Natural killer cell (primary cell): ENCODE measurements around the gene NEU3. TPM values are rescaled to one million over a fixed set of nuclear protein-coding genes. Genes with fewer than 3 reads are reported as not detected.

Source experiments
- ATAC-seq, 3 donors: fragments of 150-1000 bp in 2 of 3; fragments of 200-7000 bp in 1 of 3; cut with Tn5 transposase; 1 replicate in 1 of 3; 2 replicates in 2 of 3; pipeline ENCODE4 v1.10.0; 2021; ENCODE audit warnings: mild to moderate bottlenecking in 2 of 3, moderate library complexity in 2 of 3
- DNase-seq, 2 donors: peaks; one replicate each; pipeline versions ENCODE4 v3.0.0 to v3.0.0-alpha.2; 2013 to 2021; ENCODE audit warnings: mixed read lengths in 1 of 2
- H3K27ac ChIP-seq: one replicate; pipeline ENCODE4 v1.5.1; 2013; ENCODE audit warnings: mild to moderate bottlenecking, low read length
- H3K27me3 ChIP-seq: one replicate; pipeline ENCODE4 v1.6.1; 2013; ENCODE audit warnings: low read length; ENCODE audit not compliant: control insufficient read depth, insufficient read depth
- H3K36me3 ChIP-seq: one replicate; pipeline ENCODE4 v1.6.1; 2013; ENCODE audit warnings: low read length; ENCODE audit not compliant: control insufficient read depth, insufficient read depth
- H3K4me1 ChIP-seq: one replicate; pipeline ENCODE4 v1.6.1; 2013; ENCODE audit warnings: low read length; ENCODE audit not compliant: control insufficient read depth, insufficient read depth
- H3K4me3 ChIP-seq: one replicate; pipeline ENCODE4 v1.5.1; 2013; ENCODE audit warnings: low read length
- H3K9me3 ChIP-seq: one replicate; pipeline ENCODE4 v1.6.1; 2013; ENCODE audit warnings: low read length; ENCODE audit not compliant: control insufficient read depth, insufficient read depth
- H3K27ac Mint-ChIP-seq, 2 donors: one replicate each; pipeline ENCODE4 v1.8.0; 2022; ENCODE audit warnings: mild to moderate bottlenecking in 2 of 2, mixed read lengths in 2 of 2, moderate library complexity in 1 of 2
- H3K27me3 Mint-ChIP-seq, 2 donors: one replicate each; pipeline ENCODE4 v1.8.0; 2022; ENCODE audit warnings: low read depth in 2 of 2, mixed read lengths in 2 of 2
- H3K36me3 Mint-ChIP-seq: one replicate; pipeline ENCODE4 v1.8.0; 2022; ENCODE audit warnings: mixed read lengths
- H3K4me1 Mint-ChIP-seq, 2 donors: one replicate each; pipeline ENCODE4 v1.8.0; 2022; ENCODE audit warnings: mixed read lengths in 2 of 2
- H3K4me3 Mint-ChIP-seq: one replicate; pipeline ENCODE4 v1.8.0; 2022; ENCODE audit warnings: mild to moderate bottlenecking, moderate library complexity, mixed read lengths
- H3K9me3 Mint-ChIP-seq, 2 donors: one replicate each; pipeline ENCODE4 v1.8.0; 2022; ENCODE audit warnings: mixed read lengths in 2 of 2
- WGBS: methylation state at CpG from one replicate; pipeline ENCODE4 v1.1.7; 2013; ENCODE audit warnings: missing lambda C conversion rate; ENCODE audit not compliant: insufficient coverage; 5-methylcytosine and 5-hydroxymethylcytosine counted together
- intact Hi-C: fragments of 100-400 bp; cut with micrococcal nuclease; formaldehyde crosslinking; loops from one replicate; pipeline ENCODE4 v1.14.2; 2022
- total RNA-seq, 4 donors: library from RNA; stranded (reverse); fragments of 120-200 nt in 1 of 4; gene quantifications; one replicate each; pipeline versions ENCODE4 v1.2.3 to v1.2.4, GENCODE V29; 2013 to 2022
- TF ChIP-seq, protein P1 (sequence below): fragments of 200-600 bp; IDR thresholded peaks from one replicate; pipeline ENCODE4 v1.8.0; 2022; ENCODE audit warnings: antibody characterized with exemption

NEU3 gene
- total RNA-seq, 3 donors from 2014 or later (not counting 1 experiment from before 2014, with no cell fraction given) = 16.9 to 24.3 (median 17.5) TPM

DNA sequence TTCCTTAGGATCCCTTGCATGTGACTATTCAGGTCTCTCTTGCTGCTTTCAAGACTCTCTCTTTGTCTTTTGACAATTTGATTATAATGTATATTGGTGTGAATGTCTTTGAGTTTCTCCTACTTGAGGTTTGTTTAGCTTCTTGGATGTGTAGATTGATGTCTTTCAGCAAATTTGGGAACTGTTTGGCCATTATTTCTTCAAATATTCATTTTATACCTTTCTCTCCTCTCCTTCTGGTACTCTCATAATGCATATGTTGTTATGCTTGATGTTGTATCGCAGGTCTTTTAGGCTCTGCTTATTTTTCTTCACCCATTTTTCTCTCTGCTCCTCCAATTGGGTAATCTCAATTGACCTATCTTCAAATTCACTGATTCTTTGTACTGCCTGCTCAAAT is 63.7 kb downstream of the NEU3 start:
- ATAC-seq (no peak), DNase-seq (no peak)
- Histone ChIP-seq H3K9me3 (no peaks in the 10 kb centered on the region), H3K36me3 (no peaks in the 10 kb centered on the region), H3K4me1 (no peaks in the 10 kb centered on the region), H3K27me3 (no peaks in the 10 kb centered on the region), H3K4me3 (no peak overlapping the region), H3K27ac (no peak overlapping the region)
- no peak overlapping the region for H3K27ac Mint-ChIP-seq
- TF ChIP-seq, protein P1, sequence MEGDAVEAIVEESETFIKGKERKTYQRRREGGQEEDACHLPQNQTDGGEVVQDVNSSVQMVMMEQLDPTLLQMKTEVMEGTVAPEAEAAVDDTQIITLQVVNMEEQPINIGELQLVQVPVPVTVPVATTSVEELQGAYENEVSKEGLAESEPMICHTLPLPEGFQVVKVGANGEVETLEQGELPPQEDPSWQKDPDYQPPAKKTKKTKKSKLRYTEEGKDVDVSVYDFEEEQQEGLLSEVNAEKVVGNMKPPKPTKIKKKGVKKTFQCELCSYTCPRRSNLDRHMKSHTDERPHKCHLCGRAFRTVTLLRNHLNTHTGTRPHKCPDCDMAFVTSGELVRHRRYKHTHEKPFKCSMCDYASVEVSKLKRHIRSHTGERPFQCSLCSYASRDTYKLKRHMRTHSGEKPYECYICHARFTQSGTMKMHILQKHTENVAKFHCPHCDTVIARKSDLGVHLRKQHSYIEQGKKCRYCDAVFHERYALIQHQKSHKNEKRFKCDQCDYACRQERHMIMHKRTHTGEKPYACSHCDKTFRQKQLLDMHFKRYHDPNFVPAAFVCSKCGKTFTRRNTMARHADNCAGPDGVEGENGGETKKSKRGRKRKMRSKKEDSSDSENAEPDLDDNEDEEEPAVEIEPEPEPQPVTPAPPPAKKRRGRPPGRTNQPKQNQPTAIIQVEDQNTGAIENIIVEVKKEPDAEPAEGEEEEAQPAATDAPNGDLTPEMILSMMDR = no peak
- intact Hi-C loops = no loop called here
- peaks cover 6% of the 10 kb centered on the region for H3K36me3 Mint-ChIP-seq
- H3K9me3 Mint-ChIP-seq = peaks cover 0 to 3% of the 10 kb centered on the region in 2 donors
- H3K4me3 Mint-ChIP-seq = no peak overlapping the region
- peaks cover 27 to 39% of the 10 kb centered on the region in 2 donors for H3K27me3 Mint-ChIP-seq
- no peaks in the 10 kb centered on the region for H3K4me1 Mint-ChIP-seq
- WGBS = 67% methylated on average over 1 of the region's 1 CpG

DNA sequence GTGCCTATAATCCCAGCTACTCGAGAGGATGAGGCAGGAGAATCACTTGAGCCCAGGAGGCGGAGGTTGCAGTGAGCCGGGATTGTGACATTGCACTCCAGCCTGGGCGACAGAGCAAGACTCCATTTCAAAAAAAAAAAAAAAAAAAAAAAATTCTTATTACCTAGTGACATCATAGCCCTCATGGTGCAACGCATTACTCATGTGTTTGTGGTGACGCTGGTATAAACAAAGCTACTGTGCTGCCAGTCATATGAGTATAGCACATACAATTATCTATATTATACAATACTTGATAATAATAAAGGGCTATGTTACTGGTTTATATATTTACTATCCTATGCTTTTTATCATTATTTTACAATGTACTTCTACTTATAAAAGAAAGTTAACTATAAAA is 66.8 kb downstream of the NEU3 start:
- Mint-ChIP-seq H3K4me3 (no peak overlapping the region), H3K36me3 (peaks cover 6% of the 10 kb centered on the region), H3K27me3 (peaks cover 19 to 42% of the 10 kb centered on the region in 2 donors), H3K9me3 (peaks cover 0 to 3% of the 10 kb centered on the region in 2 donors), H3K27ac (no peak overlapping the region), H3K4me1 (no peaks in the 10 kb centered on the region)
- intact Hi-C loops = no loop called here
- TF ChIP-seq, protein P1 = no peak
- Histone ChIP-seq H3K27me3 (no peaks in the 10 kb centered on the region), H3K4me3 (no peak overlapping the region), H3K9me3 (no peaks in the 10 kb centered on the region), H3K4me1 (no peaks in the 10 kb centered on the region), H3K27ac (no peak overlapping the region), H3K36me3 (no peaks in the 10 kb centered on the region)
- ATAC-seq (no peak), DNase-seq (no peak)
- WGBS = 100% methylated on average over 4 of the region's 6 CpGs

DNA sequence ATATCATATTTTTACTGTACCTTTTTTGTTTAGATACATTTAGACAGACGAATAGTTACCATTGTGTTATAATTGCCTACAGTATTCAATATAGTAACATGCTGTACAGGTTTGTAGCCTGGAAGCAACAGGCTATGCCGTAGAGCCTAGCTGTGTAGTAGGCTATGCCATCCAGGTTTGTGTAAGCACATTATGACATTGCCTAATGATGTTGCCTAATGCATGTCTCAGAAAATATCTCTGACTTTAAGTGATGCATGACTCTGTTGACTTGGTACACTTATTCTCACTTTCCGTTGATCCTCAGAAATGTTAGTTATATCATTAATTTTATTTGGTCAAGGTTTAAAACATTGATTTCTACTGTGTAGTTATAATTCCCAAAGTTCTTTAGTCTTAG is 68.1 kb downstream of the NEU3 start:
- WGBS = 100% methylated on average over 2 of the region's 3 CpGs
- intact Hi-C loops = no loop called here
- TF ChIP-seq, protein P1 = no peak
- Histone ChIP-seq H3K4me1 (no peaks in the 10 kb centered on the region), H3K27ac (no peak overlapping the region), H3K27me3 (no peaks in the 10 kb centered on the region), H3K4me3 (no peak overlapping the region), H3K9me3 (no peaks in the 10 kb centered on the region), H3K36me3 (no peaks in the 10 kb centered on the region)
- no peak overlapping the region for H3K27ac Mint-ChIP-seq
- no peak for DNase-seq
- H3K4me3 Mint-ChIP-seq = no peak overlapping the region
- peaks cover 0 to 3% of the 10 kb centered on the region in 2 donors for H3K9me3 Mint-ChIP-seq
- no peaks in the 10 kb centered on the region for H3K4me1 Mint-ChIP-seq
- peaks cover 19 to 39% of the 10 kb centered on the region in 2 donors for H3K27me3 Mint-ChIP-seq
- peaks cover 6% of the 10 kb centered on the region for H3K36me3 Mint-ChIP-seq
- no peak for ATAC-seq

DNA sequence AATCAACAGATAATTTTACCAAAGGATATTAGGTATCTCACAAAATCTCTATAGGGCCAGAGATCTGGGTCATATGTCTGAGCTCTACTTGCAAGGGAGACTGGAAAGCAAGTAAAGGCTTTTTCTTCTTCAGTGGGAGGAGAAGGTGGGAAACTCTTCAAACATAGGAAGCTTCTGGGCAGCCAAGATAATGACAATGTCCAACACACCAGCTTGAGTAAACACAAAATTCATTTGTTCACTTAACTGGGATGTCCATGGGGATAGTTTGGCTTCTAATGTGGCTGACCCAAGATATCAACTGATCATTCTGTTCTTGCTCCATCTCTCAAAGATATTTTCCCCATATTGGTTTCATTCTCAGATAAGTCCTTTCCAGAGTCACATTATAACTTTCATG is 70.6 kb downstream of the NEU3 start:
- peaks cover 5 to 25% of the 10 kb centered on the region in 2 donors for H3K27me3 Mint-ChIP-seq
- TF ChIP-seq, protein P1 = no peak

More for the DNA sequence above, 70.6 kb downstream of the NEU3 start:
- intact Hi-C loops = no loop called here
- H3K4me1 ChIP-seq = no peaks in the 10 kb centered on the region
- no peak for DNase-seq
- H3K4me1 Mint-ChIP-seq = no peaks in the 10 kb centered on the region
- no peaks in the 10 kb centered on the region for H3K36me3 ChIP-seq
- H3K4me3 ChIP-seq = no peak overlapping the region
- no peak overlapping the region for H3K4me3 Mint-ChIP-seq
- ATAC-seq = no peak
- H3K27ac Mint-ChIP-seq = no peak overlapping the region
- H3K9me3 ChIP-seq = no peaks in the 10 kb centered on the region
- no peak overlapping the region for H3K27ac ChIP-seq
- no peaks in the 10 kb centered on the region for H3K27me3 ChIP-seq
- H3K9me3 Mint-ChIP-seq = no peaks in the 10 kb centered on the region
- H3K36me3 Mint-ChIP-seq = no peaks in the 10 kb centered on the region
